ENCODE data around the gene TAS1R3. TPM values are rescaled to one million over a fixed set of nuclear protein-coding genes. Genes with fewer than 3 reads are reported as not detected.
"Not testable (repeated sequence)": the region's sequence is repeated elsewhere in the genome, so short reads cannot be mapped to it uniquely, and the experiment has no call there.

Gene TAS1R3
- total RNA-seq, 1 donor = under 0.01 TPM

GRCh38 chr1:1365875-1366698 is 35.0 kb downstream of the TAS1R3 start:
- Histone ChIP-seq H3K27ac (ENCODE audit: low read depth, low read length) (no peak overlapping the region), H3K4me3 (ENCODE audit: insufficient read depth, low read length) (no peak overlapping the region), H3K27me3 (ENCODE audit: insufficient read depth, low read length) (no peaks in the 10 kb centered on the region), H3K4me2 (ENCODE audit: insufficient read depth, low read length) (no peak overlapping the region), H3K4me1 (ENCODE audit: insufficient read depth, low read length) (peaks cover 19% of the 10 kb centered on the region), H4K20me1 (ENCODE audit: insufficient read depth, low read length) (no peaks in the 10 kb centered on the region), H3K79me2 (ENCODE audit: insufficient read depth, low read length) (peaks cover 4% of the 10 kb centered on the region), H2AFZ (ENCODE audit: low read length) (no peak overlapping the region), H3K36me3 (ENCODE audit: insufficient read depth, low read length) (no peaks in the 10 kb centered on the region), H3K9me3 (ENCODE audit: low read depth, low read length) (peaks cover 4% of the 10 kb centered on the region)
- no peak for TF ChIP-seq CTCF (IDR thresholded peaks at IDR 0.05; ENCODE audit: extremely low read depth, low read depth, low read length)
- no peak for DNase-seq (ENCODE audit: insufficient read length, low spot score, missing footprints)

- Histone ChIP-seq H3K36me3 (ENCODE audit: insufficient read depth, low read length) (no peaks in the 10 kb centered on the region), H2AFZ (ENCODE audit: low read length) (no peak overlapping the region), H3K27me3 (ENCODE audit: insufficient read depth, low read length) (no peaks in the 10 kb centered on the region), H3K4me3 (ENCODE audit: insufficient read depth, low read length) (no peak overlapping the region), H4K20me1 (ENCODE audit: insufficient read depth, low read length) (peaks cover 3% of the 10 kb centered on the region), H3K9me3 (ENCODE audit: low read depth, low read length) (peaks cover 4% of the 10 kb centered on the region), H3K4me1 (ENCODE audit: insufficient read depth, low read length) (peaks cover 19% of the 10 kb centered on the region), H3K27ac (ENCODE audit: low read depth, low read length) (no peak overlapping the region), H3K4me2 (ENCODE audit: insufficient read depth, low read length) (no peak overlapping the region), H3K79me2 (ENCODE audit: insufficient read depth, low read length) (peaks cover 1% of the 10 kb centered on the region)
- DNase-seq (ENCODE audit: insufficient read length, low spot score, missing footprints) = no peak
- no peak for TF ChIP-seq CTCF (IDR thresholded peaks at IDR 0.05; ENCODE audit: extremely low read depth, low read depth, low read length)
Observed at GRCh38 chr1:1366699-1367066, 35.6 kb downstream of the TAS1R3 start.

- peaks cover 9% of the 10 kb centered on the region for H4K20me1 ChIP-seq (ENCODE audit: insufficient read depth, low read length)
- no peak overlapping the region for H2AFZ ChIP-seq (ENCODE audit: low read length)
- H3K4me3 ChIP-seq (ENCODE audit: insufficient read depth, low read length) = no peak overlapping the region
- no peak for TF ChIP-seq CTCF (IDR thresholded peaks at IDR 0.05; ENCODE audit: extremely low read depth, low read depth, low read length)
- H3K27ac ChIP-seq (ENCODE audit: low read depth, low read length) = no peak overlapping the region
- H3K36me3 ChIP-seq (ENCODE audit: insufficient read depth, low read length) = no peaks in the 10 kb centered on the region
- peaks cover 16% of the 10 kb centered on the region for H3K4me1 ChIP-seq (ENCODE audit: insufficient read depth, low read length)
- no peak for DNase-seq (ENCODE audit: insufficient read length, low spot score, missing footprints)
- H3K27me3 ChIP-seq (ENCODE audit: insufficient read depth, low read length) = no peaks in the 10 kb centered on the region
- H3K4me2 ChIP-seq (ENCODE audit: insufficient read depth, low read length) = no peak overlapping the region
- peaks cover 6% of the 10 kb centered on the region for H3K79me2 ChIP-seq (ENCODE audit: insufficient read depth, low read length)
- H3K9me3 ChIP-seq (ENCODE audit: low read depth, low read length) = peaks cover 4% of the 10 kb centered on the region
Observed at GRCh38 chr1:1367315-1367714, 36.2 kb downstream of the TAS1R3 start.

- not testable (repeated sequence) for H3K36me3 ChIP-seq (ENCODE audit: insufficient read depth, low read length); H3K27ac ChIP-seq (ENCODE audit: low read depth, low read length); H3K4me2 ChIP-seq (ENCODE audit: insufficient read depth, low read length); H2AFZ ChIP-seq (ENCODE audit: low read length); DNase-seq (ENCODE audit: insufficient read length, low spot score, missing footprints); H3K27me3 ChIP-seq (ENCODE audit: insufficient read depth, low read length); H3K9me3 ChIP-seq (ENCODE audit: low read depth, low read length); H3K4me3 ChIP-seq (ENCODE audit: insufficient read depth, low read length)
- Histone ChIP-seq H4K20me1 (ENCODE audit: insufficient read depth, low read length) (peaks cover 17% of the 10 kb centered on the region), H3K4me1 (ENCODE audit: insufficient read depth, low read length) (peaks cover 25% of the 10 kb centered on the region), H3K79me2 (ENCODE audit: insufficient read depth, low read length) (peaks cover 32% of the 10 kb centered on the region)
Observed at GRCh38 chr1:1370094-1370493, 39.0 kb downstream of the TAS1R3 start.
